Panc1 (cell line): ENCODE data around the gene ZFHX3.

Experiments
- POLR2AphosphoS5 ChIP-seq: IDR thresholded peaks from 2 replicates; pipeline ENCODE4 v1.6.1; 2012; ENCODE audit warnings: mild to moderate bottlenecking, low read depth, low read length, moderate library complexity
- REST ChIP-seq, 2 experiments: IDR thresholded peaks; 2 replicates each; pipeline ENCODE4 v1.6.1; 2011 to 2012; ENCODE audit warnings: low read depth in 2 of 2, control low read depth in 1 of 2, low read length in 1 of 2, mild to moderate bottlenecking in 1 of 2, moderate library complexity in 1 of 2; ENCODE audit not compliant: insufficient read depth in 1 of 2
- SIN3A ChIP-seq: IDR thresholded peaks from 2 replicates; pipeline ENCODE4 v1.6.1; 2012; ENCODE audit warnings: low read depth, mild to moderate bottlenecking, low read length, moderate library complexity, borderline replicate concordance; ENCODE audit not compliant: insufficient read depth
- TF ChIP-seq, protein P1 (sequence below): fragments of 450-650 bp; IDR thresholded peaks from 2 replicates; pipeline ENCODE4 v1.5.1; 2017; ENCODE audit warnings: mild to moderate bottlenecking

- TF ChIP-seq SIN3A, result no peak
- TF ChIP-seq, protein P1, sequence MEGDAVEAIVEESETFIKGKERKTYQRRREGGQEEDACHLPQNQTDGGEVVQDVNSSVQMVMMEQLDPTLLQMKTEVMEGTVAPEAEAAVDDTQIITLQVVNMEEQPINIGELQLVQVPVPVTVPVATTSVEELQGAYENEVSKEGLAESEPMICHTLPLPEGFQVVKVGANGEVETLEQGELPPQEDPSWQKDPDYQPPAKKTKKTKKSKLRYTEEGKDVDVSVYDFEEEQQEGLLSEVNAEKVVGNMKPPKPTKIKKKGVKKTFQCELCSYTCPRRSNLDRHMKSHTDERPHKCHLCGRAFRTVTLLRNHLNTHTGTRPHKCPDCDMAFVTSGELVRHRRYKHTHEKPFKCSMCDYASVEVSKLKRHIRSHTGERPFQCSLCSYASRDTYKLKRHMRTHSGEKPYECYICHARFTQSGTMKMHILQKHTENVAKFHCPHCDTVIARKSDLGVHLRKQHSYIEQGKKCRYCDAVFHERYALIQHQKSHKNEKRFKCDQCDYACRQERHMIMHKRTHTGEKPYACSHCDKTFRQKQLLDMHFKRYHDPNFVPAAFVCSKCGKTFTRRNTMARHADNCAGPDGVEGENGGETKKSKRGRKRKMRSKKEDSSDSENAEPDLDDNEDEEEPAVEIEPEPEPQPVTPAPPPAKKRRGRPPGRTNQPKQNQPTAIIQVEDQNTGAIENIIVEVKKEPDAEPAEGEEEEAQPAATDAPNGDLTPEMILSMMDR, result no peak
- no peak for TF ChIP-seq REST (IDR thresholded peaks at IDR 0.05; ENCODE audit: insufficient read depth in 1 of 2, low read depth in 2 of 2, low read length in 1 of 2)
- no peak for TF ChIP-seq POLR2AphosphoS5
These were observed 187.0 kb downstream of the ZFHX3 start for GRCh38 chr16:72860726-72861562.
